Prostate gland (tissue), 2 donors: ENCODE results near the gene GAB2. TPM values are rescaled to one million over a fixed set of nuclear protein-coding genes. Genes with fewer than 3 reads are reported as not detected.

Experiments used
- DNase-seq: peaks from one replicate; pipeline ENCODE4 v3.0.0-alpha.2; 2019; ENCODE audit warnings: low spot score
- H3K27ac ChIP-seq, 2 donors: fragments of 200-600 bp; sonication (generic); 2 replicates each; pipeline ENCODE4 v1.5.1; 2017 to 2019
- H3K27me3 ChIP-seq: fragments of 200-600 bp; sonication (generic); replicated peaks from 2 replicates; pipeline ENCODE4 v1.5.1; 2019; ENCODE audit not compliant: insufficient read depth
- H3K36me3 ChIP-seq, 2 donors: fragments of 200-600 bp; sonication (generic); 1 replicate in 1 of 2; 2 replicates in 1 of 2; pipeline versions ENCODE4 v1.5.1 to v1.8.1; 2017 to 2019
- H3K4me1 ChIP-seq: fragments of 200-600 bp; sonication (generic); replicated peaks from 2 replicates; pipeline ENCODE4 v1.5.1; 2019
- H3K4me3 ChIP-seq, 2 donors: fragments of 200-600 bp; sonication (generic); 2 replicates each; pipeline ENCODE4 v1.5.1; 2017 to 2019
- H3K9me3 ChIP-seq: fragments of 200-600 bp; sonication (generic); 2 replicates; pipeline ENCODE4 v1.5.1; 2017
- POLR2A ChIP-seq: fragments of 450-650 bp; IDR thresholded peaks from one replicate; pipeline ENCODE4 v1.6.1; 2016; ENCODE audit warnings: antibody characterized with exemption, mild to moderate bottlenecking
- POLR2AphosphoS5 ChIP-seq: sonication (generic); formaldehyde crosslinking; IDR thresholded peaks from one replicate; pipeline ENCODE4 v1.6.1; 2017; ENCODE audit warnings: antibody characterized with exemption
- WGBS: methylation state at CpG from one replicate; pipeline ENCODE4 v1.1.5; 2018; 5-methylcytosine and 5-hydroxymethylcytosine counted together
- intact Hi-C: fragments of 100-400 bp; cut with DNase I; formaldehyde crosslinking; loops from one replicate; pipeline ENCODE4 v1.14.2; 2022
- total RNA-seq, 2 donors: library from RNA; depleted of rRNA; stranded (reverse); fragments of >200 nt; gene quantifications; one replicate each; pipeline ENCODE4 v1.1.0, GENCODE V29; 2016
- TF ChIP-seq, protein P1 (sequence below), 4 experiments: fragments of 200-600 bp in 2 of 4; fragments of 450-650 bp in 2 of 4; sonication (generic) in 2 of 4; IDR thresholded peaks; 1 replicate in 3 of 4; 2 replicates in 1 of 4; pipeline ENCODE4 v1.5.1; 2016 to 2019; ENCODE audit warnings: antibody characterized with exemption in 4 of 4, mild to moderate bottlenecking in 2 of 4, moderate library complexity in 2 of 4

Gene GAB2
- total RNA-seq, 2 donors from 2014 or later, result 7.4 to 12.8 TPM

GRCh38 chr11:78290293-78291176, 127.1 kb downstream of the GAB2 start:
- Histone ChIP-seq H3K9me3 (no peaks in the 10 kb centered on the region), H3K36me3 (no peaks in the 10 kb centered on the region), H3K4me3 (no peak overlapping the region), H3K27ac (no peak overlapping the region), H3K4me1 (no peaks in the 10 kb centered on the region), H3K27me3 (no peaks in the 10 kb centered on the region)
- intact Hi-C loops, result no loop called here
- 91% methylated on average over 6 of the region's 6 CpGs for WGBS
- no peak for DNase-seq
- TF ChIP-seq, protein P1, sequence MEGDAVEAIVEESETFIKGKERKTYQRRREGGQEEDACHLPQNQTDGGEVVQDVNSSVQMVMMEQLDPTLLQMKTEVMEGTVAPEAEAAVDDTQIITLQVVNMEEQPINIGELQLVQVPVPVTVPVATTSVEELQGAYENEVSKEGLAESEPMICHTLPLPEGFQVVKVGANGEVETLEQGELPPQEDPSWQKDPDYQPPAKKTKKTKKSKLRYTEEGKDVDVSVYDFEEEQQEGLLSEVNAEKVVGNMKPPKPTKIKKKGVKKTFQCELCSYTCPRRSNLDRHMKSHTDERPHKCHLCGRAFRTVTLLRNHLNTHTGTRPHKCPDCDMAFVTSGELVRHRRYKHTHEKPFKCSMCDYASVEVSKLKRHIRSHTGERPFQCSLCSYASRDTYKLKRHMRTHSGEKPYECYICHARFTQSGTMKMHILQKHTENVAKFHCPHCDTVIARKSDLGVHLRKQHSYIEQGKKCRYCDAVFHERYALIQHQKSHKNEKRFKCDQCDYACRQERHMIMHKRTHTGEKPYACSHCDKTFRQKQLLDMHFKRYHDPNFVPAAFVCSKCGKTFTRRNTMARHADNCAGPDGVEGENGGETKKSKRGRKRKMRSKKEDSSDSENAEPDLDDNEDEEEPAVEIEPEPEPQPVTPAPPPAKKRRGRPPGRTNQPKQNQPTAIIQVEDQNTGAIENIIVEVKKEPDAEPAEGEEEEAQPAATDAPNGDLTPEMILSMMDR (IDR thresholded peaks at IDR 0.05), result no peak
- TF ChIP-seq POLR2AphosphoS5, result no peak
- no peak for TF ChIP-seq POLR2A

DNA sequence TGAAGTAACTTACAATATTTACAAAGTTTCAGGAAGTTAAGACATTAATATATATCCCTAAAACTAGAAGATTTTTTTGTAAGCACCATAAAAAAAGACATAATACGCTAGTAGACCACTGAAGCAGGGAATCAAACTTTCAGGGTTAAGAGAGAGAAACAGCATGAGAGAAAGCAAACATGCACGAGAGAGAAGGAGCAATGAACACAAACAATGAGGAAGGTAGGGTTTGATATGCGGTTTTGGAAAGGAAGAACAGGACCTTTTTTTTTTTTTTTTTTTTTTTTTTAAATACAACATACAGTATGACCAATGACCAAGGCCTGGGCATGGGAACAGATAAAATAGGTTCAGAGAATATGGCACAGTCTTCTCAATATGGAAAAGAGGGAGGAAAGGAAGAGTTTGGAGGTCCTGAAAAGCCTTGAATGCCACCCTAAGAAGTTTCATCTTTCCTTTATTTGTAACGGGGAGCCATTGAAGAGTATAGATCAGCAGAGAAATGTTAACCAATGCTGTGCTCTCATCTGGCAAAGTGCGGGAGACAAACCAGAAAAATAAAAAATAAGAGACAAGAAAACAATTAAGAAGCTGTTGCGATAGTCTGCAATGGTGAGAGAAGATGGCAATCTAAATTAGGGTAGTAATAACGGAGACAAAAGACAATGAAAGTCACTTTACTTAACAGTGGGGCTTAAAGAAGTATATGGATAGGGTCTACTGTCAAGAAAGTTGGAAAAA, 127.9 kb downstream of the GAB2 start:
- 71% methylated on average over 7 of the region's 7 CpGs for WGBS
- Histone ChIP-seq H3K4me3 (no peak overlapping the region), H3K27me3 (no peaks in the 10 kb centered on the region), H3K36me3 (no peaks in the 10 kb centered on the region), H3K4me1 (no peaks in the 10 kb centered on the region), H3K9me3 (no peaks in the 10 kb centered on the region), H3K27ac (no peak overlapping the region)
- intact Hi-C loops, result no loop called here
- TF ChIP-seq, protein P1 (IDR thresholded peaks at IDR 0.05), result no peak
- TF ChIP-seq POLR2A (no peak), POLR2AphosphoS5 (no peak)
- DNase-seq, result no peak

DNA sequence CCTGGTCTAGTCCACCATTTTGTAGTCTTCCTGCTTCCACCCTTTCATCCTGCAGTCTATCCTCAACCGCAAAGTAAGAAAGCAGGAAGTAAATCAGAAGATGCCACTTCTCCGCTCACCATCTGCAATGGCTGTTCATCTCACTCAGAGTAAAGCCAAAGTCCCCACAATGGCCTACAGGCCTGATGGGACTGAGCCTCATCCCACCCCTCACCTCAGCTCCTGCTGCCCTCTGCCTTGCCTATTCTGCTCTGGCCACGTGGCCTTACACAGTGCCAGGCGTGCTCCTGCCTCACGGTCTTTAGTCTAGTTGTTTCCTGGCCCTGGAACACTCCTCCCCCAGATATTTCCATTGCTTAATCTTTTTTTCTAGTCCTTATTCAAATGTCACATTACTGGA, 133.4 kb downstream of the GAB2 start:
- Histone ChIP-seq H3K4me1 (no peaks in the 10 kb centered on the region), H3K27ac (no peak overlapping the region), H3K4me3 (no peak overlapping the region), H3K27me3 (no peaks in the 10 kb centered on the region), H3K36me3 (no peaks in the 10 kb centered on the region), H3K9me3 (no peaks in the 10 kb centered on the region)
- TF ChIP-seq POLR2AphosphoS5 (no peak), POLR2A (no peak)
- TF ChIP-seq, protein P1 (IDR thresholded peaks at IDR 0.05), result no peak
- intact Hi-C loops, result no loop called here
- WGBS, result 93% methylated on average over 5 of the region's 5 CpGs
- DNase-seq, result no peak

GRCh38 chr11:78282821-78283220, 134.8 kb downstream of the GAB2 start:
- no peaks in the 10 kb centered on the region for H3K9me3 ChIP-seq
- intact Hi-C loops, result no loop called here
- H3K4me1 ChIP-seq, result no peaks in the 10 kb centered on the region
- WGBS, result 97% methylated on average over 1 of the region's 1 CpG
- no peaks in the 10 kb centered on the region for H3K27me3 ChIP-seq
- TF ChIP-seq, protein P1 (IDR thresholded peaks at IDR 0.05), result no peak
- no peak for DNase-seq
- no peak overlapping the region for H3K4me3 ChIP-seq
- no peaks in the 10 kb centered on the region for H3K36me3 ChIP-seq
- H3K27ac ChIP-seq, result no peak overlapping the region
